ENCODE data around the gene OR51S1.
"Not testable (repeated sequence)": the region's sequence is repeated elsewhere in the genome, so short reads cannot be mapped to it uniquely, and the experiment has no call there.

Gene OR51S1

DNA sequence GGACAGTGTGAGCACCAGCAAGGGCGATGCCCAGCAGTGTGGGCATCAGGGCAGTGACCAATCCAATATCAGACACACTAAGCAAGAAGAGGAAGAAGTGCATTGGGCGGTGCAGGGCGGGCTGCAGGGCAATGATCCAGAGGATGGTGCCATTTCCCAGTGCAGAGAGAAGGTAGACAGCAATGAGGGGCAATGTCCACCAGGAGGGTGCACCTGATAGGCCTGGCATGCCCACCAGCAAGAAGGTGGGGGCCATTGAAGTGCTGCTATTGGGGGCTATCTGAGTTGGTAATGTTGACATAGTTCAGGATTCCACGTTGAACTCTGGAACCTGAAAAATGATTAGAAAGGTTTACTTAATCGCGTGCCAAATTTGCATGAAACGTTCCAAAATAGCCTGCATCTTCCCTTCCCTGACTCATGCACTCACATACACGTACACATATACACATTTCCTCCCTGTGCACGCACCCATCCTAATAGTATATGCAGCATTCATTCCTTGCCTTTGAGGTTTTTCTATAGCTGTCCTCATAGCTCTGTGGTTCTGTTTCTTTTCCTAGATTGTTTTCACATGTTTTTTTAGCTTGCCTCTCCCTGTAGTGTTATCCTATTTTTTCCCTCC, at the start of gene OR51S1:
TSS of gene OR51S1 (minus strand) at position 301 of the 625 bp plus-strand sequence. CDS start at position 301, 0 bp downstream.
- no peak for DNase-seq (ENCODE audit: low read depth in 1 of 2, low spot score in 1 of 2)

DNA sequence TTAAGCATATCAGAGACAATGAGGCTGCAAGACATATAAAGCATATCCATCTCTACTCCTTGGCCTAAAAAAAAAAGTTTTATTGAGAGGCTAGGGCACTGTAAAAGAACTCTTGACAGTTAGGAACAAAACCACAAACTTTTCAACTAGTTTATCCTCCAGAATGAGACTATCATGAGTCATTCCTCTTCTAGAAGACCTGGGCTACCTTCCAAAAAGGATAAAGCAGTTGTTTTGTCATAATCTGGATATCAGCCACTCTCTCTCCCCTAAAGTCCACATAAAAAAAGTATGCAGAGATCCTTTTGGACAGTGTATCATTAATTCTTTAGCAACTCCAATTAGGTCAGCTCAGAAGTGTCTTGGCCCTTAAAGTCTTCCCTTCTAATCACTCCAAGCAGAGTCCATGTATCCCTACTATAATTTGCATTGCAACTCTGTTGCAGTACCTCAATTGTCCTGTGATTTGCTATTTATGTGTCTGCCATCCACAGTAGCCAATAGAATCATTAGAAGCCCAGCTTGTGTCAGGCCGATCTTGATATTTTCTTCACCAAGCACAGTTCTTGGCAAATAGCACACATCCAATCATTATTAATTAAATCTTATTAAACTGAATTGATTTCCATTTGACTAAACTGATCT, 43.1 kb upstream of the OR51S1 start:
- no peak for DNase-seq (ENCODE audit: low read depth in 1 of 2, low spot score in 1 of 2)

GRCh38 chr11:4890279-4890678, 41.3 kb upstream of the OR51S1 start:
- no peak for DNase-seq (ENCODE audit: low read depth in 1 of 2, low spot score in 1 of 2)

DNA sequence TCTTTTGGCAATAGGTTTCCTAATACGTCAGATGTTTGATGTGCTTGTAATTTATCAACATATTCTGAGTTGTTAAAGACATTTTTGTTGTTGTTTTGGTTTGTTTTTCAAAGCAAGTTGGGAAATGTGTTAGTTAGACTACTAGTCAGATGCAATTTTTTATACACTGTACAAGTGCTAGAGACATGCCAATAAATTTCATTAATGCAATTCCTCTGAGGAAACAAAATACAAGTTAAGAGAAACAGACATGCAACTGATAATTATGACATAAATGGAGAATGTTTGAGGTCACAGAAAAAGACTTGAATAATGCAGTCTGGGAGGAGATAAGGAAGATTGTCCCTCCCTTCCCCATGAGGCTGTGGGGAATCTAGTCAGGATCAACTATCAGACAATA, 38.6 kb upstream of the OR51S1 start:
- no peak for DNase-seq (ENCODE audit: low read depth in 1 of 2, low spot score in 1 of 2)

DNA sequence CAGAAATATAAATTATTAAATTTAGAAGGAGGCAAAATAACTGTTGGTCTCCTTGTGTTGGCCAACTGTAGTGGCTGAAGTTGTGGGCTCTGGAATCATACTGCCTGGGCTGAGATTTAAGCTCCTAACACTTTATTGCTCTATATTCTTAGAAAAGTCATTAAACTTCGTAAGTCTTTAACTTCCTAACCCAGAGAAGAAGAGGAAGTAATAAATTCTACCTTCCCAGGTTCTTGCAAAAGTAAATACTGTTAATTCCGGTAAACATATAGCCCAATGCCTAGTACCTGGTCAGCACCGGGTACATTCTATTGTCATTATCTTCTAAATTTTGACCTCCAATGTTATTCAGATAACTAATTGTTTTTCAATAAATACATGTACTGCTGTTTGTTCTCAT, 37.2 kb upstream of the OR51S1 start:
- DNase-seq (ENCODE audit: low read depth in 1 of 2, low spot score in 1 of 2), result no peak

DNA sequence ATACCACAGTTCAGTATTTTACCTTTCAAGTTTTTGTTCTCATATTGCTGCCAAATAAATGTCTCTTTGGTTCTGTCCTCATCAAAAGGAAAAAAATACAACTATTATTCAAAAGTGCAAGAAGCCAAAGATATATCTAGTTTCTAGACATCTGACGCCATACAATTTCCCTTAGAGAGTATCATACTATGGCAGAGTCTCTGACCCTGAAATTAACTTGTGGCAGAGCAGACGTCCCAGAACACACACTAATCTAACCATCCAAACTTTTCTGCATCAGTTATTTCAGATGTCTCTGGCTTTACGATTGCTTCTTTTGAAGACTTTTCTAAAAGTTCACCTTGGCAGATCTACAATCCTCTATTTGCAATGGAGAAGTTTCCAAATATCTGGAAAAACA, 35.4 kb upstream of the OR51S1 start:
- no peak for DNase-seq (ENCODE audit: low read depth in 1 of 2, low spot score in 1 of 2)

DNA sequence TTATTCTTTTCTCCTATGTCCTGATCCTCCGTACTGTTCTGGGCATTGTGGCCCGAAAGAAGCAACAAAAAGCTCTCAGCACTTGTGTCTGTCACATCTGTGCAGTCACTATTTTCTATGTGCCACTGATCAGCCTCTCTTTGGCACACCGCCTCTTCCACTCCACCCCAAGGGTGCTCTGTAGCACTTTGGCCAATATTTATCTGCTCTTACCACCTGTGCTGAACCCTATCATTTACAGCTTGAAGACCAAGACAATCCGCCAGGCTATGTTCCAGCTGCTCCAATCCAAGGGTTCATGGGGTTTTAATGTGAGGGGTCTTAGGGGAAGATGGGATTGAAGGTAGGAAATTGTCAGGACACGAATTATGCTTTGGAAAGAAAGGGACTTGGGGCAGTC, 33.5 kb upstream of the OR51S1 start:
- no peak for DNase-seq (ENCODE audit: low read depth in 1 of 2, low spot score in 1 of 2)

- no peak for DNase-seq (ENCODE audit: low read depth in 1 of 2, low spot score in 1 of 2)
Observed at GRCh38 chr11:4881860-4882500, 33.0 kb upstream of the OR51S1 start, which contains the start of gene OR51T1. TSS of gene OR51T1 (plus strand) at chr11:4881900. CDS start at chr11:4881900, 0 bp downstream.

DNA sequence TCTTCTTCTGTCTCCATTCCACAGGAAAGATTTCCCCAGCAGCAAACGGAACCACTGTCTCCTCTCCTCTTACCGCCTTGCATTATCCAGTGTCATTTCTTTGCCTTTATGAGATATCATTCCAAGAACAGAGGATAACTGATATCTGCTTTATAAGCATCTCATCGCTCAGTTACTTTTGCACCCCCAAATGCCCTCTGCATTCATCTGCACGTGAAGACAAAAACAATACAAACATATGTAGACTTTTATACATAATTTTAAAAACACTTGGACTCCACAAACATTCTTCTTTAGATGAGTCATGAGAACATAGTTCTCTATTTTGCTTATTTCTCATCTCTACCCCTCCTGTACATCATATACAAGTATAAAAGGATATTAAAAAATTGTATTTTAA, 32.2 kb upstream of the OR51S1 start:
- no peak for DNase-seq (ENCODE audit: low read depth in 1 of 2, low spot score in 1 of 2)

DNA sequence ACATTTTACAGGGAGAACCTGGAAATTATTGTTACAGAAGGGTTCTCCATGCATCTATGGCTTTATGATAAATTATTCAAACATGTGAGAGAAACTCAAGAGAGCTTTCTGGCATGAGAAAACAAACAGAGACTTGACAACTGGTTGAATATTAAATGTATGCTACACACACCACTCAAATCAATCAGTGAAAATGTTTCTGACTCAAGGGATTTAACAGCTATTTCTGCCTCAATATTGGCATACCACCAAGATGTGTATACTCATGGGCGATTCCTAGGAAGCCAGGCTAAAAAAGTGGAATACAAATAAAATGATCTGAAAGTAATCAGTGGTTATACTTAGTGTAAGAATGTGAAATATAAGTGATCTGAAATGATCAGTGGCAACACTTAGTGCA, 16.8 kb upstream of the OR51S1 start:
- no peak for DNase-seq (ENCODE audit: low read depth in 1 of 2, low spot score in 1 of 2)

DNA sequence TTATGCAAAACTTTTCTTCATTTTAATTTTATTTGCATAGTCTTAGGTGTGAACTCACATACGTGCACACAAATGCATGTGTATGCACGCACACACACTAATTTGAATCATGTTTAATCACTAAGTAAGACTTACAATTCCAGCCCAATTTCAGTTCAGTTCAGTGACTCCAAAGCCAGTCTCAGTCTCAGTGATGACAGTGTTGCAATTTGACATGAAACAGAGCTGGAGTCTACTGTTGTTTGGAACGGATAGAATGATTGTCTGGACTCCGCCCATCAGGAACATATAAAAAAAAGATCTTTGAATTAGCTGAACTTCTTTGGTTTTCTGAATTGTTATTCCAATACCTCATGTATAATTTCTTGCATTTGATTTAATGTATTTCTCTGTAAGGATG, 14.9 kb upstream of the OR51S1 start:
- DNase-seq (ENCODE audit: low read depth in 1 of 2, low spot score in 1 of 2), result no peak

DNA sequence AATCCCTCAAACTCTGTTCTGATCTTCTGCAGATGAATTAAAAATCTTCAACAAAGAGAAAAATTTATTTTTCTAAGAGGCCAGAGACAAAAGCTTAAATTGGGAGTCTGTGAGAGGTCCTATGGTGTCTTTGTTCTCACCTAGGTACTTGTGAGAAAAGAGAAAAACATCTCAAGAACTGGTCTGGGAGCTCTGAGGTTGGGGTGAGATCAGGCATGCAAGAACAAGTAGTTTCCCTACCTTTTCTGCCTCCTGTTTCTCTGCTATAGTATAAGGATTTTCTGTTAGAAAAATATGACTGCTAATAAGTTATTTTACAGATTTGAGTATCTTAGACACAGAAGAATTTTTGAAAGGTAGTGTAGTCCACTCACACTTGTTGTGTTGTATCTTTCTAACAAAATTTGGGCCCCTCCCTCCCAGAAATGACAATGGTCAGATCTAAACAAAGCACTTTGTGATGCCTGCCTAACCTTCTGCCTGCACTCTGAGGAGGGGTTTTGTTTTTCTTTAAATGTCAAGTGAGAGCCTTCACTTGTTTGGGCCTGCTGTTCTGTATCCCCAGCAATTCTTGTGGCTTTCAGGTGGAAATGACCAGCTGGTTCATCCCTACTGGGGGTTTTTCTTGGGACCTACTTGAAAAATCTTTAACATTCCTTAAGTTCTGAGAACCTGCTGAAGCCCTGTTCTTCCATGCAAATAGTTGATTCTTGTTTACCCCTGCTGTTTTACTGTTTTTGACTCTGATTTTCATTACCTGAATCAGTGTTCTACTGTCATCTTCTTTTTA, 13.6 kb upstream of the OR51S1 start:
- DNase-seq (ENCODE audit: low read depth in 1 of 2, low spot score in 1 of 2), result no peak

DNA sequence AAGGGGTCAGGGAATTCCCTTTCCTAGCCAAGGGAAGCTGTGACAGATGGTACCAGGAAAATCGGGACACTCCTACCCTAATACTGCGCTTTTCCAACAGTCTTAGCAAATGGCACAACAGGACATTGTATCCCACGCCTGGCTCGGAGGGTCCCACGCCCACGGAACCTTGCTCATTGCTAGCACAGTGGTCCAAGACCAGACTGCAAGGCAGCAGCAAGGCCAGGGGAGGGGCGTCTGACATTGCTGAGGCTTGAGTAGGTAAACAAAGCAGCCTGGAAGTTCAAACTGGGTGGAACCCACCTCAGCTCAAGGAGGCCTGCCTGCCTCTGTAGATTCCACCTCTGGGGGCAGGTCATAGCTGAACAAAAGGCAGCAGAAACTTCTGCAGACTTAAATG, 5.3 kb upstream of the OR51S1 start:
- DNase-seq (ENCODE audit: low read depth in 1 of 2, low spot score in 1 of 2), result not testable (repeated sequence)

DNA sequence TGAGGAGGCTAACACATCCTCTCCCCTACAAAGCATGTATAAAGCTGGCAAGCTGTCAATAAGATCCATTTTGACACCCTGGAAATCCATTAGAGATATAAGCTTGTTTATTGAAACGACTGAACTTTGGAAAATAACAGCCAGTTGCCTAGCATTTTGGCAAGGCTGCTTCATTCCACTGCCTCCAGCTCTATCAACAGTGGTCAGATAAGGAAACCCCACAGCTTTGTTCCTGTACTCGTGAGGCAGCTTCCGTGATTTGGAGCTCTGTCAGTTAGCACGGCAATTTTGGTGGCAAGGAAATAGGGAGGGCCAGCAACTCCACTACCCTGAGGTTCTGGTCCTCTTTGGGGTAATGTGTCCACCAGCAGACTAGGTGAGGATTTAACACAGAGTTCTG, 2.0 kb upstream of the OR51S1 start:
- no peak for DNase-seq (ENCODE audit: low read depth in 1 of 2, low spot score in 1 of 2)

DNA sequence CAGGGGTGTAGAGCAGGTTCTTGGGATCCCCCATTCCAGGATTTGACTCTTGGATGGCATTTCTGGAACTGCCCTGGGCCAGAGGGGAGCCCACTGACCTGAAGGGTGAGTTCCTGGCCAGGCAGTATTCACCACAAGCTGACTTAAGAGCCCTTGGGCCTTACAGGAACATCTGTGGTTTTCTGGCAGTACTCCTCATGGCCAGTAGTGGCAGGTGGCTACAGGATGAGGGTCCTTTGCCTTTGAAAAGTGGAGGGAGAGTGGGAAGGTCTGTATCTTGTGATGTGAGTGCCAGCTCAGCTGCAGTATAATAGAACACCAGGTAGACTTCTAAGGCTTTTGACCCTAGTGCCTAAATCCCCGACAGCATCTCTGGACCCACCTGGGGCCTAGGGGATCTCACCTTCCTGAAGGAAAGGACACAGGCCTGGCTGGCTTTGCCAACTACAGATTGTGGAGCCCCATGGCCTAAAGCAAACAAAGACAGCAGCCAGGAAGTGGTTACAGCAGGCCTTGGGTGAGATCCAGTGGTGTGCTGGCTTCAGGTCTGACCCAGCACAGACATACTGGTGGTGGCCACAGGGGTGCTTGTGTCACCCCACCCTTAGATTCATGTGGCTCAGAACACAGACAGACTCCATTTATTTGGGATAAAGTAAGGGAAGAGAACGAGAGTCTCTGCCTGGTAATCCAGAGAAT, 9.0 kb downstream of the OR51S1 start:
- DNase-seq (ENCODE audit: low read depth in 1 of 2, low spot score in 1 of 2), result no peak

DNA sequence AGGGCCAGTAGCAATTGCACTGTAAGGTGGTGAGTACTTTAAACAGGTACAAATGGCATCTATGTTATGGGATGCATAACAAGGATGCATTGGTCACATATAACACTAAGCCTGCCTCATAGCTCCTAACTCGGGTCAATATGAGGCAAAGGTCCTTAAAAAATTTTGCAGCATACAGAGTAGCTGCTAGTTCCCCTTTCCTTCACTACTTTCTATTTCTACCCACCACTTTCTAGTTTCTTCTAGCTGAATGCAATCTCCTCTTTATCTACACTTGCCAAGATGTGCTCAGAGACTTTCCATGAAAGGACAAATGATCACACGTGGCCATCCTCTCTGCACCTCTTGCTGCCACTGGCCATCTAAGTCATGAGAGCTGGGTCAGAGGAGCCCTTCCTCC, 18.1 kb downstream of the OR51S1 start:
- DNase-seq (ENCODE audit: low read depth in 1 of 2, low spot score in 1 of 2), result no peak

GRCh38 chr11:4830346-4830745, 18.7 kb downstream of the OR51S1 start:
- no peak for DNase-seq (ENCODE audit: low read depth in 1 of 2, low spot score in 1 of 2)

- DNase-seq (ENCODE audit: low read depth in 1 of 2, low spot score in 1 of 2), result no peak
Observed at GRCh38 chr11:4826425-4826824, 22.6 kb downstream of the OR51S1 start.

GRCh38 chr11:4825132-4825531, 23.9 kb downstream of the OR51S1 start:
- no peak for DNase-seq (ENCODE audit: low read depth in 1 of 2, low spot score in 1 of 2)

- DNase-seq (ENCODE audit: low read depth in 1 of 2, low spot score in 1 of 2), result no peak
Observed at GRCh38 chr11:4821021-4821420, 28.0 kb downstream of the OR51S1 start, which contains the start of gene OR51F2. TSS of gene OR51F2 (plus strand) at chr11:4821321. CDS start at chr11:4821422, 101 bp downstream.

- DNase-seq (ENCODE audit: low read depth in 1 of 2, low spot score in 1 of 2), result no peak
Observed at GRCh38 chr11:4809246-4809645, 39.8 kb downstream of the OR51S1 start.

Measured in stimulated activated CD4-positive, alpha-beta T cell treated with anti-CD3 and anti-CD28 coated beads, Interleukin-15, amount 100 ng/mL, for 1 hour (primary cell).